Spleen (tissue), 7 donors: ENCODE data around the gene COLEC12.

Experiments used
- CTCF ChIP-seq, 11 experiments: fragments of 200-600 bp in 7 of 11; fragments of 450-650 bp in 4 of 11; sonication (generic) in 4 of 11; IDR thresholded peaks in 8 of 11; conservative IDR thresholded peaks in 3 of 11; 1 replicate in 7 of 11; 2 replicates in 4 of 11; pipeline versions ENCODE4 v1.4.0 to v1.8.0; 2016 to 2021; ENCODE audit warnings: antibody characterized with exemption in 11 of 11, inconsistent platforms in 4 of 11, mild to moderate bottlenecking in 1 of 11
- POLR2A ChIP-seq, 3 donors: fragments of 450-650 bp; IDR thresholded peaks; one replicate each; pipeline ENCODE4 v1.5.1; 2017; ENCODE audit warnings: antibody characterized with exemption in 3 of 3, mild to moderate bottlenecking in 1 of 3
- POLR2AphosphoS5 ChIP-seq, 3 donors: sonication (generic); formaldehyde crosslinking; IDR thresholded peaks; one replicate each; pipeline ENCODE4 v1.5.1; 2017; ENCODE audit warnings: antibody characterized with exemption in 3 of 3
- donor health status: DM: no; HTN: no; CAD: no; lungs with moderate emphysema.
- donor health status: DM: no; HTN: no; CAD: no.
- donor health status: DM: no; HTN: no; CAD: no.

DNA sequence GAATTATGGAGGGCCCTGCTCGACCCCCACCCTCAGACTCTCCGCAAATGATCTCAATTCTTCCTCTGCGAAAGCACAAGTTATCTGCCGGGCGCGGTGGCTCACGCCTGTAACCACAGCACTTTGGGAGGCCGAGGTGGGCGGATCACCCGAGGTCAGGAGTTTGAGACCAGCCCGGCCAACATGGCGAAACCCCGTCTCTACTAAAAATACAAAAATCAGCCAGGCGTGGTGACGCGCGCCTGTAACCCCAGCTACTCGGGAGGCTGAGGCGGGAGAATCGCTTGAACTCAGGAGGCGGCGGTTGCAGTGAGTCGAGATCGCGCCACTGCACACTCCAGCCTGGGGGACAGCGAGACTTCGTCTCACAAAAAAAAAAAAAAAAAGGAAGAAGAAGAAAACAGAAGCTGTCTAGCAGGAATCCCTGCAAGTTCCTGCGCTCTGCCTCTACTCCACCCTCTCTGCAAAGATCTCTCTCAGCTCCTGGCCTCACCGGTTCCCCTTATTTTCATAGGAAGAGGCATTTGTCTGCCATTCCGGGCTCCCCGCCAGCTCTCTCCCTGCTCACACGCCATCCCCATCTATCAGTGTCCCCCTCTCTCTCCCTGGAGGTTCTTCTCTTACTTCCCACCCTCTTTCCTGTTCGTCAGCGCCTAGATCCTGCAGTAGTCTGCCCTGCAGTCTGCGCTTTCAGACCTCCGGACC, 13.5 kb upstream of the COLEC12 start:
- TF ChIP-seq CTCF (IDR thresholded peaks at IDR 0.05 in 8 of 11, conservative IDR thresholded peaks at IDR 0.05 in 3 of 11) (no peak), POLR2A (IDR thresholded peaks at IDR 0.05) (no peak), POLR2AphosphoS5 (IDR thresholded peaks at IDR 0.05) (no peak)
